Measurements from ENCODE around the gene SPOCK3.

- no peak for TF ChIP-seq SUZ12 (IDR thresholded peaks at IDR 0.05; ENCODE audit: extremely low read depth, insufficient read depth, insufficient read length)
- no peak for TF ChIP-seq ZNF274 (IDR thresholded peaks at IDR 0.05; ENCODE audit: low read depth, low read length)
Observed at GRCh38 chr4:167114416-167114971, 119.8 kb downstream of the SPOCK3 start.

Measured in NT2/D1 (cell line).